ENCODE measurements around the gene RAB36. TPM values are rescaled to one million over a fixed set of nuclear protein-coding genes. Genes with fewer than 3 reads are reported as not detected.

The RAB36 gene
- total RNA-seq, 2 donors from 2014 or later: 0.98 to 2.3 TPM

DNA sequence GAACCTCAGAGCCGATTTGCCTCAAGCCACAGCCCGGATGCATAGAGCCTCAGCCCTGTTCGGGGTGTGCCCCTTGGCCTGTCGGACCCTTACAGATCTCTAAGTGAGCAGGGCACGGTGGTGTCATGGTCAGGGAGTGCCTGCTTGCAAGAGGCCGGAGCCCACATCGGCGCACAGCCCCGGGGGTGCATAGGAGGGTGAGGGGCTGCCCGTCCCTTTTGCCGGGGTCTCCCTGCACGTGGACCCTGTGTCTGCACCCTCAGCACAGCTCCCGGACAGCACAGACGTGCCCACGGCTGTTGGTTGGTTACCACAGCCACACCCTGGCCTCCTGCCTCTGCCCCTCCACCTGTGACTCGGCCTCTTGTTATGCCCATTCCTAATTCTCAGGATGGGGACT, 6.5 kb downstream of the RAB36 start:
- Histone ChIP-seq H3K4me1 (no peaks in the 10 kb centered on the region), H3K36me3 (no peaks in the 10 kb centered on the region), H3K9ac (ENCODE audit: low read depth in 2 of 2, low read length in 2 of 2) (no peak overlapping the region), H3K27me3 (no peaks in the 10 kb centered on the region), H3K4me3 (no peak overlapping the region), H3K27ac (no peak overlapping the region), H3K9me3 (no peaks in the 10 kb centered on the region)
- no peak for TF ChIP-seq CTCF (IDR thresholded peaks at IDR 0.05)
- no peak for DNase-seq
- intact Hi-C loops (cut with DNase I): no loop called here

GRCh38 chr22:23152238-23153114, 7.2 kb downstream of the RAB36 start:
- intact Hi-C loops (cut with DNase I): no loop called here
- Histone ChIP-seq H3K4me3 (no peak overlapping the region), H3K9ac (ENCODE audit: low read depth in 2 of 2, low read length in 2 of 2) (no peak overlapping the region), H3K27me3 (no peaks in the 10 kb centered on the region), H3K27ac (no peak overlapping the region), H3K9me3 (no peaks in the 10 kb centered on the region), H3K4me1 (no peaks in the 10 kb centered on the region), H3K36me3 (no peaks in the 10 kb centered on the region)
- TF ChIP-seq CTCF (IDR thresholded peaks at IDR 0.05): no peak
- no peak for DNase-seq

DNA sequence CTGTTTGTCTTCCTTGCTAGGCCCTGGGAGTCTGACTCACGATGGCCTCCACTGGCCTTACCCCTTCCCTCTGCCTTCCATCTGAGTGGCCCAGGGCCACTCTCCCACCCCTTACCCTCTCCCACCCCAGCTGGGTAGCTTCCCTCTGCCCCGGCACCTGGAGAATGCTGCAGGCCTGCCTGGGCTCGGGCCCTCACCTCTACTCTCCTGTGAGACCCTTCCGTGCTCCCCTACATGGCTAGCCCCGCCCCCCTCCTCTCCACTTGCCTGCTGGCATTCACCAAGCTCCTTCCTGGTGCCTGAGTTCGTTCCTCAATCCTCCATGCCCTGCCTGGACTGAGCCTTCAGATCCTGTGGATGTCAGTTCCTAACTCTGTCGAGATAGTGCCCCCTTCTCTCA, 8.7 kb downstream of the RAB36 start:
- Histone ChIP-seq H3K36me3 (no peaks in the 10 kb centered on the region), H3K27ac (no peak overlapping the region), H3K27me3 (no peaks in the 10 kb centered on the region), H3K4me3 (no peak overlapping the region), H3K9ac (ENCODE audit: low read depth in 2 of 2, low read length in 2 of 2) (no peak overlapping the region), H3K4me1 (no peaks in the 10 kb centered on the region), H3K9me3 (no peaks in the 10 kb centered on the region)
- intact Hi-C loops (cut with DNase I): no loop called here
- TF ChIP-seq CTCF (IDR thresholded peaks at IDR 0.05): no peak
- DNase-seq: no peak

GRCh38 chr22:23154461-23154860, 9.2 kb downstream of the RAB36 start:
- H3K9me3 ChIP-seq: no peaks in the 10 kb centered on the region
- H3K27ac ChIP-seq: no peak overlapping the region
- no peaks in the 10 kb centered on the region for H3K36me3 ChIP-seq
- no peaks in the 10 kb centered on the region for H3K4me1 ChIP-seq
- TF ChIP-seq CTCF (IDR thresholded peaks at IDR 0.05): no peak
- H3K4me3 ChIP-seq: no peak overlapping the region
- intact Hi-C loops (cut with DNase I): no loop called here
- DNase-seq: no peak
- H3K9ac ChIP-seq (ENCODE audit: low read depth in 2 of 2, low read length in 2 of 2): no peak overlapping the region
- no peaks in the 10 kb centered on the region for H3K27me3 ChIP-seq

DNA sequence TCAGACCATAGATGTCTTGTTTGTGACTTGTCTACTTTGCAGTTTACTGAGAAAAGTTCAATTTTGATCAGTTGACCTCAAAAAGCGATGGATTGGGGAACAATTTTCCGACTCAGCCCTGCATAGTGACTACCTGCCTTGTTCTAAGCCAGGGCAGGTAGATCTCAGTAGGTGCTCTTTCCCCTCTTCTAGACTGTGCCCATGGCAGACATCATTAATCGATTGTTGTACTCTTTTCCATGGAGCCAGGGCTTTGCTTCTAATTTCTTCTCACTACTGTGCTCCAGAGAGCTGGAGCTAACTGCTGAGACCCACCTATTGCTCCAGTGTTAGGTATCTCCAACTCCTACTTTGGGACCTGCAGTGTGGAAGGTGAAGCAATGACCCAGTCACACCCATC, 9.9 kb downstream of the RAB36 start:
- intact Hi-C loops (cut with DNase I): no loop called here
- Histone ChIP-seq H3K27me3 (no peaks in the 10 kb centered on the region), H3K9ac (ENCODE audit: low read depth in 2 of 2, low read length in 2 of 2) (no peak overlapping the region), H3K36me3 (no peaks in the 10 kb centered on the region), H3K4me3 (no peak overlapping the region), H3K27ac (no peak overlapping the region), H3K9me3 (no peaks in the 10 kb centered on the region), H3K4me1 (no peaks in the 10 kb centered on the region)
- DNase-seq: no peak
- no peak for TF ChIP-seq CTCF (IDR thresholded peaks at IDR 0.05)
